ENCODE data around the gene SYCE1.

DNA sequence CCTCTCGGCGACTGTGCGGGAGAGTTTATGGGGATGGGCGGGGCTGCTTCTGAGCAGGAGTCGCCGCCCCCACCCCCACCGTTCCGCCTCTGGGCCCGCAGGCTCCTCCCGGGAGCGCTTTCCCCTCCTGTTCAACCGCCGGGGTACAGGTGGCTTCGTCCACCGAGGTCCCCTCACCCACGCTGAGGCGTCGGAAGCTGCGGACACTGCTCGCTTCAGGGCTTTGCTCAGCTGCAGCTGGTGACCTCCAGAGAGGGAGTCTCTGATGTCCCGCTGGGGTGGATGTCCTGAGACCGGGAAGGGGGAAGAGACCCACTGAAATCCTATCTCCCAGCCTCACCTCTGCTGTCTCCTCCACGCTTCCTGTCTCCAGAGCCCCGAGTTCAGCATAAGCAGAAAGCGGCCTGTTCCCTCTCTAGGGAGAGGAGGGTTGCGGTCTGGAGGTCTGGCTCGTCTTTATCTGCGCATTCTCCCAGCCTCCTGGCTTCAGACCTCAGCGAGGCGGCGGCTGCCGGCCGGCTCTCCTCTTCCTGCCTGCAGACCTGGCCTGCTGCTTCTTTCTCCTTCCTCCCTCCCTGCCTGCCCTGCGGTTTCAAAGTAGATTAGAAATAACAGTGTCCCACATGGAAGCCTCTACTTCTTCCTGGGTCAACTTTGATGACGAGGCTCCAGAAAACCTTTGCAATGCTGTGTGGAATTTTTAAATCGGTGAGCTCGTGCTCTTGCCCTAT, 36.4 kb downstream of the SYCE1 start:
- TF ChIP-seq, protein P1, sequence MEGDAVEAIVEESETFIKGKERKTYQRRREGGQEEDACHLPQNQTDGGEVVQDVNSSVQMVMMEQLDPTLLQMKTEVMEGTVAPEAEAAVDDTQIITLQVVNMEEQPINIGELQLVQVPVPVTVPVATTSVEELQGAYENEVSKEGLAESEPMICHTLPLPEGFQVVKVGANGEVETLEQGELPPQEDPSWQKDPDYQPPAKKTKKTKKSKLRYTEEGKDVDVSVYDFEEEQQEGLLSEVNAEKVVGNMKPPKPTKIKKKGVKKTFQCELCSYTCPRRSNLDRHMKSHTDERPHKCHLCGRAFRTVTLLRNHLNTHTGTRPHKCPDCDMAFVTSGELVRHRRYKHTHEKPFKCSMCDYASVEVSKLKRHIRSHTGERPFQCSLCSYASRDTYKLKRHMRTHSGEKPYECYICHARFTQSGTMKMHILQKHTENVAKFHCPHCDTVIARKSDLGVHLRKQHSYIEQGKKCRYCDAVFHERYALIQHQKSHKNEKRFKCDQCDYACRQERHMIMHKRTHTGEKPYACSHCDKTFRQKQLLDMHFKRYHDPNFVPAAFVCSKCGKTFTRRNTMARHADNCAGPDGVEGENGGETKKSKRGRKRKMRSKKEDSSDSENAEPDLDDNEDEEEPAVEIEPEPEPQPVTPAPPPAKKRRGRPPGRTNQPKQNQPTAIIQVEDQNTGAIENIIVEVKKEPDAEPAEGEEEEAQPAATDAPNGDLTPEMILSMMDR (IDR thresholded peaks at IDR 0.05; ENCODE audit: insufficient read depth, low read length, poor library complexity, severe bottlenecking), result no peak
- TF ChIP-seq EZH2phosphoT487 (conservative IDR thresholded peaks at IDR 0.05; ENCODE audit: low read length), result no peak

All from SU-DHL-6 (cell line).